GM23248 (cell line): ENCODE data around the gene RNF32.

Experiments
- EZH2 ChIP-seq: fragments of 200-600 bp; sonication (generic); IDR thresholded peaks from 2 replicates; pipeline ENCODE4 v1.6.1; 2018; ENCODE audit warnings: antibody characterized with exemption, mild to moderate bottlenecking; ENCODE audit not compliant: insufficient read depth, poor library complexity, severe bottlenecking
- EZH2phosphoT487 ChIP-seq: fragments of 200-600 bp; sonication (generic); IDR thresholded peaks from 2 replicates; pipeline ENCODE4 v1.6.1; 2018; ENCODE audit warnings: antibody characterized with exemption, moderate library complexity, mild to moderate bottlenecking, low read depth; ENCODE audit not compliant: insufficient read depth

- TF ChIP-seq EZH2 (no peak), EZH2phosphoT487 (no peak)
These were observed 16.0 kb downstream of the RNF32 start for GRCh38 chr7:156656598-156656997.
